Stomach (tissue), 4 donors: Measurements from ENCODE around the gene PFDN4.

Experiments used
- POLR2A ChIP-seq, 4 donors: fragments of 450-650 bp; IDR thresholded peaks; one replicate each; pipeline ENCODE4 v1.6.1; 2016; ENCODE audit warnings: antibody characterized with exemption in 4 of 4, control low read depth in 2 of 4, mild to moderate bottlenecking in 1 of 4, moderate library complexity in 1 of 4
- TF ChIP-seq, protein P1 (sequence below), 7 experiments: fragments of 450-650 bp in 4 of 7; fragments of 200-600 bp in 3 of 7; sonication (generic) in 3 of 7; IDR thresholded peaks; one replicate each; pipeline ENCODE4 v1.5.1; 2016 to 2019; ENCODE audit warnings: antibody characterized with exemption in 7 of 7, control low read depth in 2 of 7, mild to moderate bottlenecking in 1 of 7

DNA sequence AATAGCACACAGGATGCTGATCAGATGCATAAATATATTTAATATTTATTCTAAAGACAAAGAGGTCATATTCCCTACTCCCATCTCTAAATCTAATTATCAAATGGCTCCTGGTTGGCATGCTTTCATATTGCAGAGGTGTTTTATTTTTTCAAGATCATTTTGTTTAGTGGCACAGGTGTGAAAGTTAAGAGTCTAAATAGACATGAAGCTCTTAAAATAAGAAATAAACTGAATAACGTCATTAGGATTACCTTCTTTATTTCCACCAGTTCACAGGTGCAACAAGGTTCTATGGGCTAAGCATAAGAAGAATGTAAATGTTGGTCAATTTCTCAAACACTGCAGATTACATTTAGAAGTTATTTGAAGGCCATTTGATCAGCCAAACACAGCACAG lies 27.0 kb upstream of the PFDN4 start:
- TF ChIP-seq, protein P1, sequence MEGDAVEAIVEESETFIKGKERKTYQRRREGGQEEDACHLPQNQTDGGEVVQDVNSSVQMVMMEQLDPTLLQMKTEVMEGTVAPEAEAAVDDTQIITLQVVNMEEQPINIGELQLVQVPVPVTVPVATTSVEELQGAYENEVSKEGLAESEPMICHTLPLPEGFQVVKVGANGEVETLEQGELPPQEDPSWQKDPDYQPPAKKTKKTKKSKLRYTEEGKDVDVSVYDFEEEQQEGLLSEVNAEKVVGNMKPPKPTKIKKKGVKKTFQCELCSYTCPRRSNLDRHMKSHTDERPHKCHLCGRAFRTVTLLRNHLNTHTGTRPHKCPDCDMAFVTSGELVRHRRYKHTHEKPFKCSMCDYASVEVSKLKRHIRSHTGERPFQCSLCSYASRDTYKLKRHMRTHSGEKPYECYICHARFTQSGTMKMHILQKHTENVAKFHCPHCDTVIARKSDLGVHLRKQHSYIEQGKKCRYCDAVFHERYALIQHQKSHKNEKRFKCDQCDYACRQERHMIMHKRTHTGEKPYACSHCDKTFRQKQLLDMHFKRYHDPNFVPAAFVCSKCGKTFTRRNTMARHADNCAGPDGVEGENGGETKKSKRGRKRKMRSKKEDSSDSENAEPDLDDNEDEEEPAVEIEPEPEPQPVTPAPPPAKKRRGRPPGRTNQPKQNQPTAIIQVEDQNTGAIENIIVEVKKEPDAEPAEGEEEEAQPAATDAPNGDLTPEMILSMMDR (IDR thresholded peaks at IDR 0.05): no peak
- TF ChIP-seq POLR2A (IDR thresholded peaks at IDR 0.05): no peak
